Astrocyte of the cerebellum (primary cell): ENCODE measurements around the gene SPSB1.

ENCODE experiments used
- DNase-seq: peaks from one replicate; pipeline ENCODE4 v3.0.0-alpha.2; 2011; ENCODE audit warnings: low read depth
- H3K4me3 ChIP-seq: 2 replicates; pipeline ENCODE4 v1.5.1; 2011; ENCODE audit warnings: mild to moderate bottlenecking, low read depth, low read length, moderate library complexity
- in situ Hi-C: cut with HindIII; loops from 2 replicates; pipeline ENCODE4 v1.10.0; 2017; ENCODE audit warnings: low sequenced_read_pairs
- TF ChIP-seq, protein P1 (sequence below): IDR thresholded peaks from 2 replicates; pipeline ENCODE4 v1.5.1; 2012; ENCODE audit warnings: low read length, low read depth, moderate library complexity, mild to moderate bottlenecking; ENCODE audit errors: missing control alignments

SPSB1 gene

DNA sequence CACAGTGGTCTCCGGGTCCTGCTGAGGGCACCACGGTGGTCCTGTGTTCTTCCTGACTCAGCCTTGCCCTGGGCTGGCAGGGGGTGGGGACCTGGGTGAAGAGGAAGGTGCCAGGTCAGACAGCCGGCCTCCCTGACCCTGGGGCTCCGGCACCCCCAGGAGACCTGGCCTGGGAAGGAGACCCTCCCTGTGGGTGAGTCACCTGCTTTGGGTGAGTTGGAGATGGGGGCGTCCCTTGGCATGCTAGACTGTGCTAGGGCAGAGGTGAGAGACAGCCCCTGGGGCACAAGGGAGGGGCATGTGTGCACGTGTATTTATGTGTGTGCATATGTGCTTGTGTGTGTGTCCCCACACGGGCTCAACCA, 23.4 kb downstream of the SPSB1 start:
- DNase-seq = no peak
- H3K4me3 ChIP-seq = no peak overlapping the region
- in situ Hi-C loops = no loop called here
- TF ChIP-seq, protein P1, sequence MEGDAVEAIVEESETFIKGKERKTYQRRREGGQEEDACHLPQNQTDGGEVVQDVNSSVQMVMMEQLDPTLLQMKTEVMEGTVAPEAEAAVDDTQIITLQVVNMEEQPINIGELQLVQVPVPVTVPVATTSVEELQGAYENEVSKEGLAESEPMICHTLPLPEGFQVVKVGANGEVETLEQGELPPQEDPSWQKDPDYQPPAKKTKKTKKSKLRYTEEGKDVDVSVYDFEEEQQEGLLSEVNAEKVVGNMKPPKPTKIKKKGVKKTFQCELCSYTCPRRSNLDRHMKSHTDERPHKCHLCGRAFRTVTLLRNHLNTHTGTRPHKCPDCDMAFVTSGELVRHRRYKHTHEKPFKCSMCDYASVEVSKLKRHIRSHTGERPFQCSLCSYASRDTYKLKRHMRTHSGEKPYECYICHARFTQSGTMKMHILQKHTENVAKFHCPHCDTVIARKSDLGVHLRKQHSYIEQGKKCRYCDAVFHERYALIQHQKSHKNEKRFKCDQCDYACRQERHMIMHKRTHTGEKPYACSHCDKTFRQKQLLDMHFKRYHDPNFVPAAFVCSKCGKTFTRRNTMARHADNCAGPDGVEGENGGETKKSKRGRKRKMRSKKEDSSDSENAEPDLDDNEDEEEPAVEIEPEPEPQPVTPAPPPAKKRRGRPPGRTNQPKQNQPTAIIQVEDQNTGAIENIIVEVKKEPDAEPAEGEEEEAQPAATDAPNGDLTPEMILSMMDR = no peak

DNA sequence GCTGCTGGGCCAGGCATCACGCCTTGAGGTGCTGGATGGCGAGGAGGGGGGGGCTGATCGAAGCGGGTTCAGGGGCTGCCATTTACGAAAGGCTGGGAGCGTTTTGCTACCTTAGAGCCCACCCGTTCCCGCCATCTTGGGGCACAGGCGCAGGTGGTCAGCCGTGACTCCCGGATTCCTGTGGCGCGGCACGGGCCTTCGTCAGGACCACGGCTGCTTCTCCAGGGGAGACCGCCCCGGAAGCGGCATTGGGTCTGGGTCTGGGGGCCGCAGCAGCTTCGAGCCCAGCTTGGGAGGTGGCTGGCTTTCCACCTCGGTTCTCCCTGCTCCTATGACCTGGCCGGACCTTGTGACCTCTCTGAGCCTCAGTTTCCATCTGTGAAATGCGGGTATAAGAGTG, 23.8 kb downstream of the SPSB1 start:
- no peak for DNase-seq
- H3K4me3 ChIP-seq = no peak overlapping the region
- TF ChIP-seq, protein P1 = no peak
- in situ Hi-C loops = no loop called here

DNA sequence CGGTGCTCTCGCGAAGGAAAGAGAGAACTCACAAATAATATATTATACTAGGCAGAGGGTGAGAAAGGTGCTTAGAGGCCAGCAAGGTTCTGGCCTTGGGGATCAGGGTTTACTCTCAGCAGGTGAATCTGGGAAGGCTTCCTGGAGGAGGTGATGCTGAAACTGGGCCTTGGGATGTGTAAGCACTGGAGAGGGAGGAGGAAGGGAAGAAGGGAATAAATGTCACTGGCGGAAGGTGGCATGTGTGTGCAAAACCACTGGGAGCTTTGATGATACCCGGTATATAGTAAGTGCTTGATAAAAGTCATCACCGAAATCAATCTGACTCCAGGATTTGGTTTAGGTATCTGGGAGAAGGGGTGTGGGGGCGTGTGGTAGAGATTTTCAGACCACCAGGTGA, 24.4 kb downstream of the SPSB1 start:
- TF ChIP-seq, protein P1 = no peak
- in situ Hi-C loops = no loop called here
- DNase-seq = no peak
- H3K4me3 ChIP-seq = no peak overlapping the region

DNA sequence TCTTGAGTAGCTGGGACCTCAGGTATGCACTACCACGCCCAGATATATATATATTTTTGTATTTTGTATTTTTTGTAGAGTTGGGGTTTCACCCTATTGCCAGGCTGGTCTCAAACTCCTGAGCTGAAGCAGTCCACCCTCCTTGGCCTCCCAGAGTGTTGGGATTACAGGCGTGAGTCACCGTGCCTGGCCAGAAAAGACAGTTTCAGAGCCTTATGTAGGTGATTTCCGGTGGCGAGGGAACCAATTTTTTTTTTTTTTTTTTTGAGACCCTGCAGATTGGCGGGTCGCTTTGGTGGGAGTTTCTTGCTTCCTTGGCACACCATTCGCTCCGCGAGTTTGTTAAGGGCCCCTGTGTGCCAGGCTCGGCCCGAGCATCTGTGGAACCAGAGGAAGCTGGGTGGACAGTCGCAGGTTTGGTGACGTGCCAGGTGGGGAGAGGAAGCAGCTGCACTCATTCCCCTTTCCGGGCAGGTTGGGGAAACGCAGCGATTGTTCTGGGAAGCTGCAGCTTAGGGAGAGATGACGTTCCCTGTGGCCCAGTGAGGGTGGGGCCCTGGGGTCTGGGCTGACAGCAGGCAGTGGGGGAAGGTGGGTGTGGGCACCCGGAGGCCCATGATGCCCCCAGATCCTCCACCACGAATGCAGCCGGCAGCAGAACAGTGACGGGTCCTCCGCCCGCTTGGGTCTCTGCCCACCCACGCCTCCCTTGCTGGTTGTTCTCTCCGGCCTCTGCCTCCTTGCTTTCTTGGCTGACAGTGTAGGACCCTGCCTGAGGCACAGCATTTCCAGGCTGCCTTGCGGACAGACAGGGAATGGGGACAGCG, 25.1 kb downstream of the SPSB1 start:
- TF ChIP-seq, protein P1 = no peak
- in situ Hi-C loops = no loop called here
- peak; percentile 39 for DNase-seq
- H3K4me3 ChIP-seq = peak overlapping the region; percentile 10

DNA sequence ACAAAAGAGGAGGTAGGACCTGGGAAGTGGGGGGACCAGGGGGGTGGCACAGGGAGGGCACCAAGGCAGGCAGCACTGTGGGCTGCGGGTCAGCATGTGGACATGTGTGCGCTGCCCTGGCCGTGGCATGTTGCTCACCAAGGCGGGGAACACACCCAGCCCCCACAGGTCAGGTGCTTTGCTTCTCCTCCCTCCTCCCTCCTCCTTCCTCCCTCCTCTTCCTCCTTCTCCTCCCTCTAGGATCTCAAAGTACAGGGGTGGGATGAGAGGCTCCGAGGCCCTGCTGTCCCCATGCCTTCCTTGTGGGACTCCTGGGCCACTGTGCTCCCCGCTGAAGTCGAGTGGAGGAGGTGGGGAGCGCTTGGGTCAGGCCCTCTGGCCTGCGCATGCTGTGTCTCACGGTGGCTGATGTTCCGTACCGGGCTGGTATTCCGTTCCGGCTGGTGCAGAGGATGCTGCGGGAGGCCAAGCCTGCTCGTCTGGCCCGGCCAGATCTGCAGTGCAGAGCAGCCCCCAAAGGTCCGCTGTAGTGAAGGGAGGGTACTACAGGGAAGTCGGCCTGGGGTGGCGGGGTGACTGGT, 26.6 kb downstream of the SPSB1 start:
- no peak for DNase-seq
- TF ChIP-seq, protein P1 = no peak
- in situ Hi-C loops = no loop called here
- no peak overlapping the region for H3K4me3 ChIP-seq

DNA sequence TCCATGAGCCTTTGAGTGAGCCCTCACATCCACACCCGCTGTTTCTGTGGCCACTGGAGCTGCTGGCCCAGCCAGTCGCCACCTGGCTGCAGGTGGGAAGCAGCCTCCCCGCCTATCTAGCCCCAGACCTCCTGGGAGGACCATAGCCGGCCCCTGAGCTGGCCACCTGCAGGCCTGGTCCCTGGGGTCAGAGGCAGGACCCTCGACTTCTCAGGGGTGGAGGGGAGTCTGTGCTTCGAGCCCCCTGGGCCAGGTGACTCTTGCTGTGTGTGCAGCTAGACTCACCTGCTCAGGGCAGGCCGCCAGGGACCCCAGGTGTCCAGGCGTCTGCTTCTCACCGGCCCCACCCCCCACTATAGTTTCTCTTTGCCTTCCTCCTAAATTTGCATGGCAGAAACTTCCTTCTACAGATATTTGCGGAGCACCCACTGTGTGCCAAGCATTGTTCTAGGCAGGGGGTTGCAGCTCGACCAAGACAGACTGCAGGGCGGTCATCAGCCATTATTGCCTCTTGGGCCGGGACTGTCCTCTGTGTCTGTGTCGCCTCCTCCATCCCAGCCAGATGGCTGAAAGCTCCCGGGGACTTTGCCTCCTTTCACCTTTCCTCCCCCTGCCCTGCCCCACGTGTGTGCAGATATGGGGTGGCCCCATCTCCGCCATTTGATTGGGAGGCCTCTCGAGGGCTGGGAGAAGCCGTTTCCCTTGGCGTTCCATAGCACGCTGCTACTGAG, 27.3 kb downstream of the SPSB1 start:
- TF ChIP-seq, protein P1 = no peak
- in situ Hi-C loops = no loop called here
- no peak overlapping the region for H3K4me3 ChIP-seq
- DNase-seq = no peak
